CD4-positive, alpha-beta T cell (primary cell): ENCODE data around the gene MAIP1. TPM values are rescaled to one million over a fixed set of nuclear protein-coding genes. Genes with fewer than 3 reads are reported as not detected.
A peak's percentile ranks its signal among the peaks of the same experiment; 100 is the strongest.

Experiments
- ATAC-seq: fragments of 200-7000 bp; cut with Tn5 transposase; one replicate; pipeline ENCODE4 v1.10.0; 2022; ENCODE audit warnings: mild to moderate bottlenecking; ENCODE audit not compliant: poor library complexity
- CTCF ChIA-PET: fragments of 350-600 bp; sonication (Branson Sonifier 250); formaldehyde crosslinking; loops from one replicate; lab custom pipeline; 2021; ENCODE audit warnings: antibody characterized with exemption, inconsistent platforms; lab: Charles Lee
- POLR2A ChIA-PET: fragments of 350-600 bp; sonication (Branson Sonifier 250); formaldehyde crosslinking; loops from one replicate; lab custom pipeline; 2021; ENCODE audit warnings: antibody characterized with exemption, inconsistent platforms; lab: Charles Lee
- DNase-seq, 14 experiments: peaks; one replicate each; pipeline ENCODE4 v3.0.0-alpha.2; 2013 to 2020; ENCODE audit warnings: mixed read lengths in 2 of 14
- H3K27ac ChIP-seq, 2 donors: one replicate each; pipeline versions ENCODE4 v1.5.1 to v1.7.0; 2013; ENCODE audit warnings: low read length in 2 of 2, low read depth in 1 of 2, mild to moderate bottlenecking in 1 of 2
- H3K27me3 ChIP-seq, 2 experiments: 1 replicate in 1 of 2; 2 replicates in 1 of 2; pipeline versions ENCODE4 v1.6.1 to v1.7.0; 2013; ENCODE audit warnings: low read length in 2 of 2, control low read depth in 1 of 2, mild to moderate bottlenecking in 1 of 2, moderate library complexity in 1 of 2; ENCODE audit not compliant: insufficient read depth in 2 of 2, control insufficient read depth in 1 of 2
- H3K36me3 ChIP-seq: one replicate; pipeline ENCODE4 v1.6.1; 2013; ENCODE audit warnings: low read length, control low read depth; ENCODE audit not compliant: insufficient read depth
- H3K4me1 ChIP-seq: one replicate; pipeline ENCODE4 v1.6.1; 2013; ENCODE audit warnings: low read length, control low read depth; ENCODE audit not compliant: insufficient read depth
- H3K4me3 ChIP-seq: one replicate; pipeline ENCODE4 v1.5.1; 2013; ENCODE audit warnings: mild to moderate bottlenecking, low read length, moderate library complexity
- H3K9me3 ChIP-seq, 2 experiments: 1 replicate in 1 of 2; 2 replicates in 1 of 2; pipeline versions ENCODE4 v1.6.1 to v1.7.0; 2013; ENCODE audit warnings: low read length in 2 of 2, mild to moderate bottlenecking in 2 of 2, control low read depth in 1 of 2, moderate library complexity in 1 of 2; ENCODE audit not compliant: control insufficient read depth in 1 of 2, insufficient read depth in 1 of 2
- H3K27ac Mint-ChIP-seq: one replicate; pipeline ENCODE4 v1.8.0; 2020; ENCODE audit warnings: mixed read lengths
- H3K27me3 Mint-ChIP-seq: one replicate; pipeline ENCODE4 v1.8.0; 2021; ENCODE audit warnings: mixed read lengths
- H3K36me3 Mint-ChIP-seq: one replicate; pipeline ENCODE4 v1.8.0; 2021; ENCODE audit warnings: low read depth, mixed read lengths
- H3K4me1 Mint-ChIP-seq: one replicate; pipeline ENCODE4 v1.8.0; 2021; ENCODE audit warnings: low read depth, mixed read lengths
- H3K4me3 Mint-ChIP-seq: one replicate; pipeline ENCODE4 v1.8.0; 2020; ENCODE audit warnings: mild to moderate bottlenecking, mixed read lengths
- H3K9me3 Mint-ChIP-seq: one replicate; pipeline ENCODE4 v1.8.0; 2020; ENCODE audit warnings: mixed read lengths
- CTCF ChIP-seq: fragments of 200-600 bp; IDR thresholded peaks from one replicate; pipeline ENCODE4 v1.8.0; 2022; ENCODE audit warnings: antibody characterized with exemption, mild to moderate bottlenecking
- intact Hi-C, 2 experiments: fragments of 100-400 bp; cut with DNase I in 1 of 2; cut with micrococcal nuclease in 1 of 2; formaldehyde crosslinking; loops; one replicate each; pipeline versions ENCODE4 v1.15.1 to v1.9.0; 2023 to 2025; cut with DNase I, micrococcal nuclease
- total RNA-seq, 174 experiments: library from RNA in 2 of 174; stranded (reverse) in 2 of 174; gene quantifications; one replicate each; pipeline ENCODE4 v1.2.3 and lab custom pipeline; 2021 to 2026

Gene MAIP1
- total RNA-seq, 2 experiments from 2014 or later: 34.6 to 35.8 TPM

- Mint-ChIP-seq H3K9me3 (no peaks in the 10 kb centered on the region), H3K4me3 (no peak overlapping the region), H3K27ac (no peak overlapping the region), H3K27me3 (no peaks in the 10 kb centered on the region), H3K36me3 (no peaks in the 10 kb centered on the region), H3K4me1 (peaks cover 6% of the 10 kb centered on the region)
- Histone ChIP-seq H3K4me1 (peaks cover 4% of the 10 kb centered on the region), H3K9me3 (no peaks in the 10 kb centered on the region), H3K36me3 (no peaks in the 10 kb centered on the region), H3K27ac (no peak overlapping the region), H3K4me3 (no peak overlapping the region), H3K27me3 (no peaks in the 10 kb centered on the region)
- intact Hi-C loops: no loop called here
- no peak for ATAC-seq
- no peak for TF ChIP-seq CTCF
- peak in 1 of 14 experiments; percentile 4 for DNase-seq
- ChIA-PET CTCF (interaction anchor here (1.4 kb wide), 1 partner anchor 483 kb away, joined by 4 read pairs; no protein-coding TSS in a partner anchor), POLR2A (no interaction called here)
Measured at GRCh38 chr2:199988151-199988550, 32.8 kb downstream of the MAIP1 start.

- Histone ChIP-seq H3K4me1 (peaks cover 4% of the 10 kb centered on the region), H3K4me3 (no peak overlapping the region), H3K36me3 (no peaks in the 10 kb centered on the region), H3K27me3 (peaks cover 0 to 2% of the 10 kb centered on the region in 2 experiments), H3K9me3 (no peaks in the 10 kb centered on the region), H3K27ac (no peak overlapping the region)
- Mint-ChIP-seq H3K36me3 (no peaks in the 10 kb centered on the region), H3K4me1 (peaks cover 6% of the 10 kb centered on the region), H3K27ac (no peak overlapping the region), H3K4me3 (no peak overlapping the region), H3K9me3 (no peaks in the 10 kb centered on the region), H3K27me3 (no peaks in the 10 kb centered on the region)
- ChIA-PET POLR2A (no interaction called here), CTCF (no interaction called here)
- DNase-seq (no peak), ATAC-seq (no peak)
- no peak for TF ChIP-seq CTCF
- intact Hi-C loops: no loop called here
Measured at GRCh38 chr2:199989822-199990221, 34.4 kb downstream of the MAIP1 start.

- H3K4me1 ChIP-seq: no peaks in the 10 kb centered on the region
- intact Hi-C loops: no loop called here
- POLR2A ChIA-PET: no interaction called here
- no peaks in the 10 kb centered on the region for H3K9me3 ChIP-seq
- TF ChIP-seq CTCF: no peak
- CTCF ChIA-PET: no interaction called here
- no peak overlapping the region for H3K27ac ChIP-seq
- Mint-ChIP-seq H3K4me3 (no peak overlapping the region), H3K36me3 (no peaks in the 10 kb centered on the region), H3K4me1 (no peaks in the 10 kb centered on the region), H3K9me3 (no peaks in the 10 kb centered on the region), H3K27ac (no peak overlapping the region), H3K27me3 (no peaks in the 10 kb centered on the region)
- H3K36me3 ChIP-seq: no peaks in the 10 kb centered on the region
- ATAC-seq: no peak
- no peak overlapping the region for H3K4me3 ChIP-seq
- no peak for DNase-seq
- peaks cover 0 to 2% of the 10 kb centered on the region in 2 experiments for H3K27me3 ChIP-seq
Measured at GRCh38 chr2:199991691-199992090, 36.3 kb downstream of the MAIP1 start.
